ENCODE measurements around the gene POLDIP2.

POLDIP2 gene

DNA sequence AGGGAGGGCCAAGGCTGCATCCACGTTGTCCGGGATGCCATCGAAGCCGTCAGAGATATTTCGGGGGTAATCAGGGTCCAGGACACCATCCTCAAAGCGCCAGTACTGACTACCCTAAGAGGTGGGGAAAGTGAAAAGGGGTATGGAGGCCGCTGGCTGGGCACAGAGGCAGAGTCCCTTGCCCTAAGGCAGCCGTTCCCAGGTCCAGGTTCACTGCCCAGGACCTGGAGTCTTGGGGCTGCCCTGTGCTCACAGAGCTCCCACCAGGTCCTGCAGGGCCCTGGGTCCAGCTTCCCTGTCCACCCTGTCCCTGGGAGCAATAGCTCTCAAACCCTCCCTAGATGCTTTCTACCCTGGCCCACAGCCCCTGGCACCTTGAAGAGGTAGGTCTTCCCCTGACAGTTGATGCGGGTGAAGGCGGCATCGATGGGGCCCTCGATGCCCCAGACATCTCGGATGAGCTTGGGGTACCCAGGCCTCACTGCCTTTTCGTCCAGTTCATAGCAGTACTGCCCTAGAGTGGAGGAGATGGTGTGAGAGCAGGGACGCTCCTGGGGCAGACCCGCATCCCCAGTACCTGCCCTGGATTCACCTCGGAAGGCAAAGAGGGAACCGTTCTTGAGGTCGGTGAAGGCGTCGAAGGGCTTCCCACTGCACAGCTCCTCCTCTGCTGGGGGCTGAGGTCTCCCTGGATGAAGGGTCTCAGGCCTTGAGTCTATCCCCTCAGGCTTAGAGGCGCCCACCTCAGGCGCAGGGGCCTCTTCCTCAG lies 11.8 kb upstream of the POLDIP2 start:
- in situ Hi-C loops (cut with MboI; ENCODE audit: low pct_unique_long_range_greater_than_20kb, low sequenced_read_pairs), result no loop called here
- DNase-seq, result no peak

DNA sequence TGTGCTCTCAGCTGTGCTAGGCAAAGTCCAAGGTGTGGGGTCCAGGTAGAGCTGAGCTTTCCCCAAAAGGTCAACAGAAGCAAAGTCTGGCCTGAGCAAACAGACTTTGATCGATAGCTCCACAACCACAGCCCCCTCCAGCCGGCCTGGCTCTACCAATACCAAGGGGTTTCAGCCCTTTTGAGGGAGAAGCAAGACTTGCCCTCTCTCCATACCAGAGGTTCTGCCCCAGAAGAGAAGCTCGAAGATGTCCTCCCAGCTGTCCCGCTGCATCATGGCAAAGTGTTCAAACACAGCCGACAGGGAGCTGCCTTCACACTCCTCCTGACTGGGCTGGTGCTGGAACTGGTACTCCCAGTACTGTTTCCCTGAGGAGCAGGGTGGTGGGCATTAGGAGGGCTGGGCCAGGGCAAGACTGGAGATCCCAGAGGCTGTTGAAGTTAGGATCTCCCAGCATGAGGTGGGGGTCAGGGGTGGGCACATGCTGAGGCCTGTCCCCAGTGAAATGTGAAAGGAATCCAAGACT lies 11.0 kb upstream of the POLDIP2 start:
- DNase-seq, result no peak
- in situ Hi-C loops (cut with MboI; ENCODE audit: low pct_unique_long_range_greater_than_20kb, low sequenced_read_pairs), result no loop called here

DNA sequence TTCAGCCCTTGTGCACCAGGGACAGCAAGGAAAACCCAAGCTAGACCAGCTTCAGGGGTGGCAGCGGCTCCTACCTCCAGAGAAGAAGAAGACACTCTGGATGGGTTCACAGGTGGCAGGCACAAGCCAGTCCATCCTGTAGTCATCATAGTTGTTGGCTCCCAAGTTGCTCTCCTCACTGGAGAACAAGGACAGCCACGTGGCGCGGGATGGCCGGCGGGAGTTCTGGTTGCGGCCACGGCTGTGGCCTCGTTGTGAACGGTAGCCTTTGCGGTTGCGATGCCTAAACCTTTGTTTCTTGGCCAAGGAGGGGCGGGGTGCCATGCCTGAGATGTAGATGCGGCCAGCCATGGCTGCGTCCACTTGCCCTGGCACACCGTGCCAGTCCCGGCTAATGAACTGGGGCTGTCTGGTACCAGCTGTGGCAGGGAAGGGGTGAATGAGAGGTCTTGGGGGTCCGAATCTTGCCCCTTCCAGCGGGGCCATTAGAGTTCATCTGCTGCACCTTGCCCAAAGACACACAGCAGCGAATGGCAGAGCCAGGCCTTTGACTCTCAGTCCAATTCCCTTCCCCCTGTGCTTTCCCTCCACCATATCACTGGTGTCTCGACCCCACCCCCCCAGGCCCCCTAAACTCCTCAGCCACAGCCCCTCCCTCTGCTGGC lies 10.4 kb upstream of the POLDIP2 start:
- in situ Hi-C loops (cut with MboI; ENCODE audit: low pct_unique_long_range_greater_than_20kb, low sequenced_read_pairs), result no loop called here
- no peak for DNase-seq

DNA sequence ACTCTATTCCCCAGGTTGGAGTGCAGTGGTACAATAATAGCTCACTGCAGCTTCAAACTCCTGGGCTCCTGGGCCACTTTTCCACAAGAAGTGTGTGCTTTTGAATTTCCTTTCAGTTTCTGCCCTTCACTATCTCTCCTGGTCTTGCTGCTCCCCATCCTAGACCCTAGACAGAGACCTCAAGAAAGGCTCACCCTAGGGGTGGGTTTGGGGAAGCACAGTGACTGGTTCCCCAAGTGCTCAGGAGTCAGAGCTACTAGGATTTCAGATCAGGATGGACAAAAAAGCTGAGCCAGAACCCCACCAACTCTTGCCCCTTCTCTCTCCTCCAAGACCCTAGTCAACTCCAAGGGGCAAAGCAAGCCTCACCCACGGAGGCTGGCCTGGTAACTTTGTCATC lies 9.3 kb upstream of the POLDIP2 start:
- in situ Hi-C loops (cut with MboI; ENCODE audit: low pct_unique_long_range_greater_than_20kb, low sequenced_read_pairs), result no loop called here
- no peak for DNase-seq

DNA sequence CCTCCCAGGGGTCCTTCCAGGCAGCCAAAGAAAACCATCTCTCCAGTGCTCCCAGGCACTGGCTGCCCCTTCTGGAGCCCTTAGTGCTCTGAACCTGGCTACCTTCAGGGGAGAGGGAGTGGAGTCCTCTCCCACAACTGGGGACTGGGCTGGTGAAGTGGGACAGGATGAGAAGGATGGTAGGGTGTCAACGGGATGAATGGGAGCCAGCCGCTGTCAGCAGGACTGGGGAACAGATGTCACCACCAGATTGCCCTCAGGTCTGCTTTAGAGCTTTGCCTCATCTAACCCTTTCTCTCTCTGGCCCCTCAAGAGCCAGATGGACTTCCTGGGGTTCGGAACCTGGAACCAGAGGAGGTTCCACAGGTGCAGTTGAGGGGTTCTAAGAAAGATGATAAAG lies 8.2 kb upstream of the POLDIP2 start:
- DNase-seq, result no peak
- in situ Hi-C loops (cut with MboI; ENCODE audit: low pct_unique_long_range_greater_than_20kb, low sequenced_read_pairs), result no loop called here

DNA sequence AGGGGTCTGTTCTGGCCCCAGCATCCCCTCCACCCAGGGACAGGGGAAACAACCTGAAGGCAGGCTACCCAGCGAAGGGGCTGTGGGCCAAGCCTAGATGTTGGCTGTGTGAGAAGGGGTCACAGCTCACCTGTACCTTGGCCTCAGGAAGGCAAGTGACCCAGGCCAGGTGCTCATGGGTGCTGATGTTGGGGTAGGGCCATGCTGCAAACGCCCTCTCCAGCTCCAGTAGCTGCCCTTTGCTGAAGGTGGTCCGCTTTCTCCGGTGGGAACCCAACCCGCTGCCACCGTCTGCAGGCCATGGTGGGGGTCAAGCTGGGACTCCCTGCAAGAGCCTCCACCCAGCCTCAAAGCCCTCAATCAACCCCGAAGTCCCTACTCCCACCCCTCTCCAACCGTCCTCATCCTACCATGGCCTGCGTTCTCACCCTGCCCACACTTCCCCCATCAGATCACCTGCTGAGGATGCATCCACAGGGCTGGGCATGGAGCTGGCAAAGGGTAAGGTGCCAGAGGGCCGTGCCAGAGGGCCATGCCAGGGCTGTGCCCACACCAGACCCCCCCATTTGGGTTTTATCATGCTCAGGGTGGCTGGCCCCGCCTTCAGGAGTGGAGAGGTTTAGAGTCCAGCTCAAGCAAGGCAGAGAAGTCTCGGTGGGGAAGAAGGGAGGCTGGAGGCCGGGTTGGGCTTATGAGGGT lies 7.5 kb upstream of the POLDIP2 start, which contains the start of gene SEBOX:
Gene SEBOX, minus strand, starts transcription at position 535 of the 699 bp plus-strand sequence. Its CDS starts 48 bp downstream, at position 487.
- no peak for DNase-seq
- in situ Hi-C loops (cut with MboI; ENCODE audit: low pct_unique_long_range_greater_than_20kb, low sequenced_read_pairs), result no loop called here

DNA sequence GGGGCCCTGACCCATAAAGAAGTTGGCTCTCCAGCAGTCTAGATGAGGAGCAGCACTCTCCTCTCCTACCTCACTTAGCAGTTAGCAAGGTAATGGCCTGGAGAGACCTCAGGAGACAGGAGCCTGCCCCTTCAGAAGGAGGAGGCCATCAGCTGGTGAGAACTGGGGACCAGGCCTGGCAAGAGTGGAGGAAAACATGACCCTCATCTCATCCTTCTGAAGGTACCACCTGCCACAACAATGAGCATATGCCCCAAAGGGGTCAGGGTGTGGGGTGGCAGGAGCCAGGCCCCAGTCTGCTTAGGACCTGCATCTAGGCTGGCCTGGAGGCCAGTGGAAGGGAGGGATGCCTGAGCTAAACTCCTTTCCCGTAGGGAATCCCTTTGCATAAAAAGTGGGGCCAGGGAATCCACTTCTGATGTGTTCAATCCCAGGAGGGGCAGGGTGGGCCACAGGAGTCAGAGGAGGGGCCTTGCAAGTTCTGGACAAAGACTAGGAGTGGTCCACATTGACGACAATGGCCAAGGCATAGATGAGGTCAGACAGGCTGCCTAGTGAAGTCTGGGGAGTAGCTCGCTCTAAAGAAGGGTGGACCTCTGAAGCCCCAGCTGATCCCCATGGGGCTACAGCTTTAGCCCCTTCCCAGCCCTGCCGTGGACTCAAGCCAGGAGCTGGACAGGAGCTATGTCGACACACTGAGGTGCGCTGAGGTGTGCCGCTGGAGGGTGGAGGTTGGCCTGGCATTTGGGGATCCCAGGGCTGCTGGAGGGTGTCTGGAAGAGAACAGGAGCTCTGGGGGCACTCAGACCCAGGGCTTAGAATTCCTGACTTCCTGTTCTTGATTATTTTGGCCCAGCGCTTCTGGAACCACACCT lies 6.7 kb upstream of the POLDIP2 start:
- in situ Hi-C loops (cut with MboI; ENCODE audit: low pct_unique_long_range_greater_than_20kb, low sequenced_read_pairs), result no loop called here
- DNase-seq, result no peak

DNA sequence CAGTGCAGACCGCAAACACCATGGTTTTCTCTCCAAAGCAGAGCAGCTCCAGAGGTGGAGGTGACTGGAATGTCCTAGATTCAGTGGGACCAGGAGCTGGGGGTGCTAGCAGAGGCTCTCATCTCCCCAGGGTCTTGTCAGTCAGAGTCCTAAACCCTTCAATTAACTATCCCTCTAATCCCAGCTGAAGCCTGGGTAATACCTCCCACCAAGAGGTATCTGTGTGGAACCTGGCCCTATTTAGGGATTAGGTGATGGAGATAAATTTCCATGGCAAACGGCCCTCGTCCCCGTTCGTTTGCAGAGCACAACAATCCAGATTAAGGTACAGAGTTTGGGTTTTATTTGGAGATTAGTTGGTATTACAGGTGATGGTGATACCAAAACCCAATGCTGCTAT lies 5.9 kb upstream of the POLDIP2 start:
- DNase-seq, result no peak
- in situ Hi-C loops (cut with MboI; ENCODE audit: low pct_unique_long_range_greater_than_20kb, low sequenced_read_pairs), result no loop called here

DNA sequence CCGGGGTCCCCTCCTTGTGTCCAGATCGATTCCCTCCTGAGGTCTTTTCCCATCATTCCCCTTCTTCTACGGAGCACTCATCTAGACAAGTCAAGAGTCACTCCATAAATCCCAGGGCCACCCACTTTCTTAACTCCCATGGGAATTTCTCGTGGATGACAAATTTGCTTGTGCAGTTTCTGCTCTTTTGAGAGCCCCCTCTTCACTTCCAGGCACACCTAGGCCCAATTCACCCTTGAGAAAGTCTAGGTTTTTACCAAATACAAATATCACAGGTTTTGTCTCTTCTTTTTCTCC lies 522 bp upstream of the POLDIP2 start:
- in situ Hi-C loops (cut with MboI; ENCODE audit: low pct_unique_long_range_greater_than_20kb, low sequenced_read_pairs), result no loop called here
- DNase-seq, result no peak

DNA sequence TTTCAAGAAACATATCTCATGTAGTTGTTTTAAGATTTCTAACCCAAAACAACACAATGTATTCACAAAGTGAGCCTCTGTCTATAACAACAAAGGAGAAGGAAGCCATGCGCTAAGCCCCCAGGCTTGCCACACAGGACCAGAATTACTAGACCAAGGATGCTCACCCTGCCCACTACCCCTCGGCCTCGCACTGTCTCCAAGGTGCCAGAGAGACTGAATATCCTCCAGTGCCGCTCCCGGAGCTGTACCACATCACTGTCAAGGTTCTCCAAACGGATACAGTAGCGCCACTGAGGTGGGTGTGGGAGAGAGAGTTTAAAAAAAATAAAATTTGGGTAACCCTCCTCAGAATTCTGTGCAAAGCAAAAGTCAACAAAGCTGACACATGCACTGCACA lies 7.1 kb downstream of the POLDIP2 start:
- in situ Hi-C loops (cut with MboI; ENCODE audit: low pct_unique_long_range_greater_than_20kb, low sequenced_read_pairs), result no loop called here
- DNase-seq, result no peak

DNA sequence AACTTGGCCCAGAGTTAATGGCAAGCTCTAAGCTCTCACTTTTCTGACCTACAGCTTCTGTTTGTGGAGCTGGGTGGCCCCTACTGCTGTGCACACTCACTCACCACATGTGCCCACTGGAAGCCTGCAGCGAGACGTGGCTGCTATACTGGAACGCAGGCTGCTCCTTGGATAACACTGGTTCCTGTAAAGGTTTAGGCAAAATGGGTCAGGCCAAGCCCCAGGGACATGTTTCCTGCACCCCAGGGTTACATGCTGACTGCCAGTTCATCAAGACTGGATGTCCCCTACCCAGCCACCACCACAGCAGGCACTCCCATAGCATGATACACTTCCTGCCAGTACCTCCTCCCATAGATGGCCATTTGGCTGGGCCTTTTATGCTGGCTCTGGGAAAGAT lies 8.3 kb downstream of the POLDIP2 start:
- no peak for DNase-seq
- in situ Hi-C loops (cut with MboI; ENCODE audit: low pct_unique_long_range_greater_than_20kb, low sequenced_read_pairs), result no loop called here

DNA sequence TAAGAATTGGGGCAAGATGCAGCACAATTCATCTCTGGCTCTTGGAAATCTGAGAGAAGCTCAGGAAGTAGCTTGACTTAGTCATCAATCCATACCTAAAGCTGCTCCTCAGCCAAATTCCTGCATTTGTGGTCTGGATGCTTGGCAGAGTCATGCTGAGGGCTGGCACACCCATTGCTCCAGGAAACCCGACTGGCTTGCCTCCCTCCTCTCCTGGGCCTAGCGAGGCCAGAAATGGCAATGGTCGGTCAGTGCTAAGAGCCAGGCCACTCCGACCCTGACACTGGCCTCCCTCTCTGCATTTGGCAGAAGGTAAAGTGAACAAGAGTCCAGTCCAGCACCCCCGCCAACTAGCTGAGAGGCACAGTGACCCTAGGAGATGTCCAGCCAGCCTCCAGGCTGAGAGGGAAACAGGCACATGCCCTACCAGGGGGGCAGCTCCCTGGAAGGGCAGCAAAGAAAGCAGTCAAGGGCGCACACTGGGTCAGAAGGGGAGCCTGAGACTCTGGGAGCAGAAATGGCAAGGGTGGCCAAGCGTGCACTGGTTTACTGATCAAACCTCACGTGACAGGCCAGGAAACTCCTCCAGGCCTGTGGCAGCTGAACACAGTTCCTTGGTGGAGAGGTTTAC lies 10.0 kb downstream of the POLDIP2 start:
- DNase-seq, result no peak
- in situ Hi-C loops (cut with MboI; ENCODE audit: low pct_unique_long_range_greater_than_20kb, low sequenced_read_pairs), result no loop called here

DNA sequence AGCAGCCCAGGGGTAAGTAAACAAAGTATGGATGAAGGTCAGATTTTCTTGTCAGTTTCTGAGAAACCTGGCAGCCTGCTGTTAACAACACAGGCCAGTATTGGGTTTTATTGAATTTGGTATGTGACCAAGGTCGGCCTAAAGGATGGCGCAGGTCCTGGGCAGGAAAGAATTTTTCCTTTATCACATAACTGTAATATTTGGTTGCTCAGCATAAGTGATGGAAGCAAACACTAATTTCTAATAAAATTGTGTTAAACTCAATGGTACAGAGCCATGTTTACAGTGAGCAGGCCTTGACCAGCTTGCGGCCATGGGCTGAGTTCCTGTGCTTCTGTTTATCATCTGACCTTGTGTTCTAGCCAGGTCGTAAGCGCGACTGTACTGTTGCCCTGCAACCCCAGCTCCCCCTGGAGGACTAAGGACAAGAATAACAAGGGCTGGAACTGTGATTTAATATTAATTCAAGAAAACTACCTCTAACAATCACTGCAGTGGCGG lies 10.5 kb downstream of the POLDIP2 start:
- in situ Hi-C loops (cut with MboI; ENCODE audit: low pct_unique_long_range_greater_than_20kb, low sequenced_read_pairs), result no loop called here
- no peak for DNase-seq

DNA sequence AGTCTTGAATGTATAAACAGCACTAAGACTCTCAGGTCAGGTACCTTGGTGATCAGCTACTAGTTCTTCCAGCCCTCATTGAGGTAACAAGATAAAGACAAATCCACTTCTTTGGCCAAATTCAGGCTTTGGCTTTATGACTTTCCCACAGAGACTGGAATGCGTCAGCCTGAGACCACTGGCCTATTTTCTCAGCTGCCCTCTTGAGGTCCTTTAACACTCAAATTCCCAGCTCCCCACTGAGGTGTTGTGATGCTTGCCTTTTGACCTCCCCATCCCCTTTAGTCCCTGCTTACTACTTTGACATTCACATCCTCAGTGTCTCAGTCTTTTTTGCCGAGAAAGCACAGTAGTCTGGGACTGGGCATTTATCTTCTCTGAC lies 11.1 kb downstream of the POLDIP2 start:
- in situ Hi-C loops (cut with MboI; ENCODE audit: low pct_unique_long_range_greater_than_20kb, low sequenced_read_pairs), result no loop called here
- DNase-seq, result no peak

DNA sequence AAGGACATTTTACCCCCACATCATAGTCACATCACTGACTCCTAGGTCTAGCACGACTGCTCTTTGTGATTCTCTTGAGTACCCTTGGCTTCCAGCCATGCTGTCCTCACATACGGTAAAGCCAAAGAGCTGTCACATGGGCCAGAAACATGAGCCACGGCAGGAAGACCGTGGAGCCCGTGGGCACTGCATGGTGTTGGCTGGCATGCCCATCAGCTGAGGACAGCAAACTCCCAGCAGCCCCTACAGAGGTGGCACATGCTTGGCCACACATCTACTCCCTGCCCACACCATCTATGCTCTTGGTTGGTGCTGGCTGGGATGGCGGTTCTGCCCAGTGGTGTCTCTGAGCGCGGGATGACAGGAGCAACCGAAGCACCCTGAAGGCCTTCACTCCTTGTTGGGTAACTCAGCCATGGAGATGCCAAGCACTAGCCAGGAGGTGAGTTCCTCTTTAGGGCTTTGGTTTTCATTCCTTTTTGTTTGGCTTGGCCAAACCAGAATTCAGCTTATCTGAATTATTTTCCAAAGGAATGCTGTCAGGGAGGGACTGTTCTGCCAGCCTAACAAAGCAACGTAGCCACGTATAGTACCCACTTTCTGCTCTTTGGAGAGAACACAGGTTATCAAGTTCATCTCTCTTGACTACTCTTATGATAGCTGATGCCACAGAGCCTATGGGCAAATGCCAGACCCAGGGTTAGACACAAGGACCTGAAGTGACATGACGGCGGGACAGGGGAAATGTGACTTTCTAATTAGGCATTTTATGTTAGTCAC lies 11.7 kb downstream of the POLDIP2 start:
- in situ Hi-C loops (cut with MboI; ENCODE audit: low pct_unique_long_range_greater_than_20kb, low sequenced_read_pairs), result no loop called here
- DNase-seq, result no peak

DNA sequence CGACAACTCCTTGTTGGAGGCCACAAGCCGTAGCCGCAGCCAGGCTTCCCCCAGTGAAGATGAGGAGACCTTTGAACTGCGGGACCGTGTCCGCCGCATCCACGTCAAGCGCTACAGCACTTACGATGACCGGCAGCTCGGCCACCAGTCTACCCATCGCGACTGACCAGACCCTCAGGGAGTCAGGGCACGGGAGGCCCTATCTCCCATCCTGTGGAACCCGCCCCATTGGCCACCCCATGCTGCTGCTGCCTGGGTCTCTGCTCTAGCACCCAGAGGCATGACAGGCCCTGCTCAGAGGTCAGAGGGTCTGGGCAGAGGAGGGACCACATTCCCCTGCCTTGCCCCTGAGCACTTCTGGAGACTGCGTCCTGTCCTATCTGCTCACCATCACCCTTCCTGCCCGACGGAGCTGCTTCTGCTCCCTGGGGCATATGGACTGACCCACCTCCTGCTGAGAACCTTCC lies 12.9 kb downstream of the POLDIP2 start:
- in situ Hi-C loops (cut with MboI; ENCODE audit: low pct_unique_long_range_greater_than_20kb, low sequenced_read_pairs), result no loop called here

DNA sequence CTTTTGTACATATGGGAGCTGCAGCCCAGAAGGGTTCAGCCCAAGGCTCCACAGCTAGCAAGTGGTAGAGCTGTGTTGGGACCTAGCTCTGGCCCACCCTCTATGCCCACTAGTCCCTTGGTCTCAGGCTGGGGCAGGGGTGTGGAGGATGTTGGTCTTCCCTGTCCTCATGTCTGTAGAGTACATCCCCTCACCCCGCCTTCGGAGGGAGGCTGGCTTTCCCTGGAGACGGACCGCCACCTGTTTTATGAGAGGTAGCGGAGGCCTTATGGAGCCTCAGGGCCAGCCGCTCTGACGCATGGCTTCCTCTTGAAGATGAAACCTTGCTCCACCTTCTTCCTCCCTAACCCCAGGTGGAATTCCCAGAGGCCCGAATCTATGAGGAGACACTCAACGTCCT lies 13.3 kb downstream of the POLDIP2 start:
- in situ Hi-C loops (cut with MboI; ENCODE audit: low pct_unique_long_range_greater_than_20kb, low sequenced_read_pairs), result no loop called here
- no peak for DNase-seq

More for the DNA sequence above, 12.9 kb downstream of the POLDIP2 start:
- DNase-seq, result no peak

DNA sequence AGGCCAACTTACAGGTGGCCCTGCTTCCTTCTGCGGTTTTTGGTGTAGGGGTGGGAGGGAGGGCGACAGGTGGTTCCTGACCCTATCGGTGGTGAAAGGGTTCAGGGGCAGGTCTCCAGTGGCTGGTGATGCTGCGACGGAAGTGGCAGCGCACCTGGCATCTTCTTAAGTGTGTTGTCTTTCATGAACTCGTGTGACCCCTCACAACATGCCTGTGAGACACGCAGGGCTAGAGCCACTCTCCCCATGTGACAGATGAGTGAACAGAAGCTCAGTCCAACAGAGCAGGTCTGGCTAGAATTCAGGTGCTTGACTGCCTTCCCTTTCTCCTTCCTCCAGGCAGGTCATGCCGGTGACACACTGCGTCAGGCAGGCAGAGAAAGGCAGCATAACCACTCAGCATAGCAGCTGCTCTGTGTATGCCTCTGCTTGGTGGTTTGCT lies 13.8 kb downstream of the POLDIP2 start:
- in situ Hi-C loops (cut with MboI; ENCODE audit: low pct_unique_long_range_greater_than_20kb, low sequenced_read_pairs), result no loop called here
- DNase-seq, result no peak

Data from KBM-7 (cell line).